ENCODE data around the gene IQCK. TPM values are rescaled to one million over a fixed set of nuclear protein-coding genes. Genes with fewer than 3 reads are reported as not detected.

IQCK gene
- total and polyA plus RNA-seq, 11 donors = 5.6 to 17.4 (median 9.0) TPM

DNA sequence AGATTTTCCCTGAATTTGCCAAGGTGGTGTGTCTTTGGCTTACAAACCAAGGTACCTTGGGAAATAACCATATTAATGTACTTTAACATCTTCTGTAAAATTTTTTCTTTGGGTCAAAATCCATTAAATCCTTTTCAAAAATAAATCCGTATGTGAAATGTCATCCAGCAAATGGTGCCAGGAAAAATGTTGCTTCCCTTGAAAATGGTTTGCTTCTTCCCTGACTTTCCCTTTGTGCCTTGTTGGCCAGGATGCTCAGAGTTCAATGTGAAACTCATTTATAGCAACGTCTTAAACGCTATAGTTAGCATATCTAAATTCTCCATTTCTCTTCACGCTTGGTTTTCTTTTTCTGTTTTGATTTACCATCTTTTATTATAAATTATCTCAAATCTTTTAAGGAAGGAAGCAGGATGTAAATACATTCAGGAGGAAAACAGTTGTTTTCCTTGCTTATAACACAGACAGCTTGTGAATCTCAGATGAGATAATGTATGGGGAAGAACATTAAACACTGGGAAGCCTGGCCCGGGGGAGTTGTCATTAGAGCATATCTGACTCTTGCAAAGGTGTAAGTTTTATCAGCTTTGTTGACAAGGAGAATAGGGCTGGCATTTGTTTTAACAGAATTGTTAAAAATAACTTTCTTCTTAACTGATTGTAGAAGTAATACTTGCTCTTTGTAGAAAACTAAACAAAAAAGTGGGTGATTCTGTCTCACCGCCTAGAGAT is 124.5 kb downstream of the IQCK start:
- no peak for TF ChIP-seq POLR2A (IDR thresholded peaks at IDR 0.05)
- TF ChIP-seq, protein P1, sequence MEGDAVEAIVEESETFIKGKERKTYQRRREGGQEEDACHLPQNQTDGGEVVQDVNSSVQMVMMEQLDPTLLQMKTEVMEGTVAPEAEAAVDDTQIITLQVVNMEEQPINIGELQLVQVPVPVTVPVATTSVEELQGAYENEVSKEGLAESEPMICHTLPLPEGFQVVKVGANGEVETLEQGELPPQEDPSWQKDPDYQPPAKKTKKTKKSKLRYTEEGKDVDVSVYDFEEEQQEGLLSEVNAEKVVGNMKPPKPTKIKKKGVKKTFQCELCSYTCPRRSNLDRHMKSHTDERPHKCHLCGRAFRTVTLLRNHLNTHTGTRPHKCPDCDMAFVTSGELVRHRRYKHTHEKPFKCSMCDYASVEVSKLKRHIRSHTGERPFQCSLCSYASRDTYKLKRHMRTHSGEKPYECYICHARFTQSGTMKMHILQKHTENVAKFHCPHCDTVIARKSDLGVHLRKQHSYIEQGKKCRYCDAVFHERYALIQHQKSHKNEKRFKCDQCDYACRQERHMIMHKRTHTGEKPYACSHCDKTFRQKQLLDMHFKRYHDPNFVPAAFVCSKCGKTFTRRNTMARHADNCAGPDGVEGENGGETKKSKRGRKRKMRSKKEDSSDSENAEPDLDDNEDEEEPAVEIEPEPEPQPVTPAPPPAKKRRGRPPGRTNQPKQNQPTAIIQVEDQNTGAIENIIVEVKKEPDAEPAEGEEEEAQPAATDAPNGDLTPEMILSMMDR (IDR thresholded peaks at IDR 0.05) = no peak
- no peak overlapping the region for H3K4me3 ChIP-seq
- intact Hi-C loops (cut with DNase I) = loop anchor here in 2 of 10 donors (5.0 kb wide), 2 partner anchors 35 to 40 kb away; partner anchors contain the start of gene GPRC5B (in 1 of the 2)
- peaks cover 0 to 30% (median 10%) of the 10 kb centered on the region in 12 donors for H3K4me1 ChIP-seq
- no peaks in the 10 kb centered on the region for H3K9me3 ChIP-seq
- H3K27ac ChIP-seq = peak overlapping the region in 8 of 12 donors; percentile 3 to 84 (median 44)
- ATAC-seq (no peak), DNase-seq (no peak)
- H3K27me3 ChIP-seq = no peaks in the 10 kb centered on the region
- H3K36me3 ChIP-seq = no peaks in the 10 kb centered on the region
- 30 to 46% (median 33%) methylated on average over 6 of the region's 6 CpGs for WGBS, 4 donors

DNA sequence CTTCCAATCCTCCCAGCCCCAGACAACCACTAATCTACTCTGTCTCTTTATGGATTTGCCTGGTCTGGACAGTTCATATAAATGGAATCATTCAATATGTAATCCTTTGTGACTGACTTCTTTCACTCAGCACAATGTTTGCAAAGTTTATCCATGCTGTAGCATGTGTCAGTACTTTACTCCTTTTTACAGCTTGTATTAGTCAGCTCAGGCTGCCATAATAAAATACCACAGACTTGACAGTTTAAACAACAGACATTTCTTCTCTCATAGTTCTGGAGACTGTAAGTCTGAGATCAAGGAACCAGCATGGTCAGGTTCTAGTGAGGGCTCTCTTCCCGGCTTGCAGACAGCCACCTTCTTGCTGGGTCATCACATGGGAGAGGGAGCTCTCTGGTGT is 125.3 kb downstream of the IQCK start:
- ATAC-seq = no peak
- intact Hi-C loops (cut with DNase I) = loop anchor here in 2 of 10 donors (5.0 kb wide), 2 partner anchors 34 to 39 kb away; partner anchors contain the start of gene GPRC5B (in 1 of the 2)
- peak overlapping the region in 2 of 12 donors; percentile 11 to 14 for H3K27ac ChIP-seq

DNA sequence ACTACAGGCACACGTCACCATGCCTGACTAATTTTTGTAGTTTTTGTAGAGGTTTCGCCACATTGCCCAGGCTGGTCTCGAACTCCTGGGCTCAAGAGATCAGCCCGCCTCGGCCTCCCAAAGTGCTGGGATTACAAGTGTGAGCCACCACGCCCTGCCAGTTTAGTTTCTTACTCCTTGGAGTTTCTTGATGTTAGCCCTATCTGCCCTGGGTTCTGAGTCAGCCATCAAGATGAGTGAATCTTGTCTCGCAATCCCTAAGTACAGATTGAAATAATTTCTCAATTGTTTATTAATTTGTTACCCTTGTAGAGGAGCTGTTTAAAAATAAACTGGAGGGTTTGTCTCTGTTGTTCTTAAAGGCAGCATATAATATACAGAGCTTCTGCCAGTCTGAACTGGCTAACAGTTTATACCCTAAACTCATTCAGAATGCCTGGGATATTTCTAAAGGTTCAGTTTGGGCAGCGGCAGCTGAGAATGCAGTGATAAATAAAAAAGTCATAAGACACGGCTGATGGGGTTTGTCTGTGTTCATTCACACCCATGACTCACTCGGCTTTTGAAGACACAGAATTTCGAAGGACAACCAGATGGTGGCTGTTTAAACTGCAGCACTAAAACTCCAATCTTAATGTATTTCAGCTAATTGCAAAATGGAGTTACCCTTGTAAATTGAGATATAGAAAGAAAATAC is 127.0 kb downstream of the IQCK start:
- Histone ChIP-seq H3K4me3 (no peak overlapping the region), H3K27me3 (no peaks in the 10 kb centered on the region), H3K36me3 (no peaks in the 10 kb centered on the region), H3K27ac (peak overlapping the region in 10 of 12 donors; percentile 5 to 70 (median 48)), H3K9me3 (no peaks in the 10 kb centered on the region), H3K4me1 (peaks cover 0 to 25% (median 8%) of the 10 kb centered on the region in 12 donors)
- intact Hi-C loops (cut with DNase I) = loop anchor here in 2 of 10 donors (5.0 kb wide), 2 partner anchors 32 to 37 kb away; partner anchors contain the start of gene GPRC5B (in 1 of the 2)
- no peak for TF ChIP-seq POLR2A (IDR thresholded peaks at IDR 0.05)
- TF ChIP-seq, protein P1 (IDR thresholded peaks at IDR 0.05) = no peak
- ATAC-seq (peak in 1 of 4 donors; percentile 16), DNase-seq (no peak)
- 70 to 79% (median 76%) methylated on average over 11 of the region's 11 CpGs for WGBS, 4 donors

More for the DNA sequence above, 125.3 kb downstream of the IQCK start:
- Histone ChIP-seq H3K4me3 (no peak overlapping the region), H3K36me3 (no peaks in the 10 kb centered on the region), H3K4me1 (peaks cover 0 to 25% (median 10%) of the 10 kb centered on the region in 12 donors), H3K27me3 (no peaks in the 10 kb centered on the region), H3K9me3 (no peaks in the 10 kb centered on the region)
- WGBS, 4 donors = 67 to 90% (median 82%) methylated on average over 1 of the region's 1 CpG
- TF ChIP-seq, protein P1 (IDR thresholded peaks at IDR 0.05) = no peak
- TF ChIP-seq POLR2A (IDR thresholded peaks at IDR 0.05) = no peak
- no peak for DNase-seq

DNA sequence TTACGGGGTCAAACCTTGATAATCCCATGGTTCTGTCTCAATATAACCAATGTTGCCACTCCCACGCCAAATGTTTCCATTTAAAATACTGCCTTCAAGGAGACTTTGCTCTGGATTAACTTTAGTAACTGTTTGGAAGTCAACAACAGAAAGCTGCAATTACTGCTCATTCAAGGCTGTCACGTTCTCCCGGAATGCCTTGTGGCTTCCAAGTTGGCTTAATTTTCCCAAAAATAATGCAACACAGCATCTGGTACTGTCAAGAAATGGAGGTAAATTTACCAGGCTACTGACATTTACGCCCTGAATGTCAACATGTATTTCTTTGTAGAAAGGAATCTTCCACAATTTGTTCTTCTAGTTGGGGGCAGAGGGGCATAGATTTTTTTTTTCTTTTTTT is 128.4 kb downstream of the IQCK start:
- ATAC-seq = no peak
- H3K4me1 ChIP-seq = peaks cover 0 to 20% (median 10%) of the 10 kb centered on the region in 12 donors
- DNase-seq = no peak
- H3K27ac ChIP-seq = no peak overlapping the region
- WGBS, 4 donors = 89 to 94% (median 93%) methylated on average over 5 of the region's 5 CpGs
- intact Hi-C loops (cut with DNase I) = no loop called here
- H3K27me3 ChIP-seq = no peaks in the 10 kb centered on the region
- TF ChIP-seq POLR2A (IDR thresholded peaks at IDR 0.05) = no peak
- TF ChIP-seq, protein P1 (IDR thresholded peaks at IDR 0.05) = no peak
- no peaks in the 10 kb centered on the region for H3K36me3 ChIP-seq
- H3K9me3 ChIP-seq = no peaks in the 10 kb centered on the region
- H3K4me3 ChIP-seq = no peak overlapping the region

All from heart left ventricle (tissue), 16 donors.